H7 (cell line): ENCODE measurements around the gene SYNJ2. TPM values are rescaled to one million over a fixed set of nuclear protein-coding genes. Genes with fewer than 3 reads are reported as not detected.

Source experiments
- DNase-seq: peaks from one replicate; pipeline ENCODE4 v3.0.0; 2012
- H3K27me3 ChIP-seq: 2 replicates; pipeline ENCODE4 v1.6.0; 2011; ENCODE audit warnings: mild to moderate bottlenecking, low read length; ENCODE audit not compliant: control insufficient read depth, insufficient read depth
- H3K36me3 ChIP-seq: replicated peaks from 2 replicates; pipeline ENCODE4 v1.5.1; 2011; ENCODE audit warnings: low read length; ENCODE audit not compliant: control insufficient read depth, insufficient read depth
- H3K4me3 ChIP-seq: 2 replicates; pipeline ENCODE4 v1.5.1; 2011; ENCODE audit warnings: low read depth, mild to moderate bottlenecking, control low read depth, low read length, moderate library complexity; ENCODE audit not compliant: insufficient read depth
- total RNA-seq: library from RNA; depleted of rRNA; stranded (reverse); fragments of >200 nt; shearing (Covaris generic); gene quantifications from 2 replicates; pipeline ENCODE4 v1.2.3, GENCODE V29; 2014

SYNJ2 gene
- total RNA-seq, 1 experiment from 2014 or later, result 10.7 TPM

DNA sequence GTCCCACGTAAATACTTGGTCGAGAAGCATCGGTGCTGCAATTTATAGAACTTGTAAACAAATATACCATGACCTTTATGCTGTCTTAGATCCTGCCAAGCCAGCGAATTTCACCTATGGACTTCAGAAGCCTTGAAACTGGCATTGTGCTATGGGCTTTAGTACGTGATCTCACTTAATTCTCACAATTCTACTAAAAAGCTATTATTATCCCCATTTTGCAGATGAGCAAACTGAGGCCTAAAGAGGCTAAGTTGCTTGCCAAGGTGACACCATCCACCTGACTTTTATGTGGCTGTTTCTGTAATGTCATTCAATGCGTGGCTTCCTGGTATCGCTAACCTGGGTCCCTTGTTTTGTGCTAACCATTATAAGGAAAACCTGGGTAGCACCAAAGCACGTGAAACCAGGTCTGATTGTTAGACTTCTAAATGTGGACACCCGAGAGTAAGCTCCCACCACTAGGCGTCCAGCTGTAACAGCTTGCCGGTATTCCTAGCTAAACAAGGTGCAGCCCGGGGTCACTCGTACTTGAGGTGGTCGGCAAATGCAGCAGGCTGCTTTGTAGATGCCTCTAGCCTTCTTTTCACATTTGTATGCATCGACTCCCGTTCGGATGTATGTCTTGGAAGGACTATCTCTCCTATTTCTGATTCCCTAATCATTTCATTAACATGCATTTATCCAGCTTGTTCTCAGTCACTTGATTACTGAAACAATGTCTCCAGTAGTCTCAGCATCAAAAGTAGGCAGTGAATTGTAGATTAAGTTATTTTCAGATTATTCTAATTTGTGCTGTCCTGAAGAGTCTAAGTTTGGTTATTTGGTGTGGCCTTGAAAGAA lies 1.1 kb downstream of the SYNJ2 start:
- peak; percentile 63 for DNase-seq
- Histone ChIP-seq H3K36me3 (no peaks in the 10 kb centered on the region), H3K27me3 (peaks cover 9% of the 10 kb centered on the region), H3K4me3 (peak overlapping the region; percentile 75)

DNA sequence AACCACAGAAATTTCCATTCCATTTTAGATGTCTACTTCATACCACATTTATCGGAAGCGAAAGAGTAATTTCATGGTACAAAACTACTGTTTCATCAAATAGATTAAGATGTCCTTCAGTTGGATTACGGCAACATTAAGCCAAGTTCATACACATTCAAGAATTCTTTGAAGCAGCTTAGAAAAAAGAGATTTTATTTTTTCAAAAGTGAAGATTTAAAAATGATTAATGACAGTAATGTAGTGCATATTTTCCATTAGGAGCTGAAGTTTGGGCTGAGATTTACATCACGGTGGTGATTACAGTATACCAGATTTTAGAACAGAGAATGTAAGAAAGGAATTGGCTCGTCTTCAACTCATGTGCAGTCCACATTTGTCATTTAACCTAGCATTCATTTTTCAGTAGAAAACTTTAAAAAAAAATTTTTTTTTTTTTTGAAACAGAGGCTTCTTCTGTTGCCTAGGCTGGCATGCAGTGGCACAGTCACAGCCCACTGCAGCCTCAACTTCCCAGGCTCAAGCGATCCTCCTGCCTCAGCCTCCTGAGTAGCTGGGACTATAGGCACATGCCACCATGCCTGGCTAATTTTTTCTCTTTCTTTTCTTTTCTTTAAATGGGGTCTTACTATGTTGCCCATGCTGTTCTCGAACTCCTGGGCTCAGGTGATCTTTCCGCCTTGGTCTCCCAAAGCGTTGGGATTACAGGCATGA lies 1.9 kb downstream of the SYNJ2 start:
- Histone ChIP-seq H3K36me3 (no peaks in the 10 kb centered on the region), H3K27me3 (peaks cover 9% of the 10 kb centered on the region)

DNA sequence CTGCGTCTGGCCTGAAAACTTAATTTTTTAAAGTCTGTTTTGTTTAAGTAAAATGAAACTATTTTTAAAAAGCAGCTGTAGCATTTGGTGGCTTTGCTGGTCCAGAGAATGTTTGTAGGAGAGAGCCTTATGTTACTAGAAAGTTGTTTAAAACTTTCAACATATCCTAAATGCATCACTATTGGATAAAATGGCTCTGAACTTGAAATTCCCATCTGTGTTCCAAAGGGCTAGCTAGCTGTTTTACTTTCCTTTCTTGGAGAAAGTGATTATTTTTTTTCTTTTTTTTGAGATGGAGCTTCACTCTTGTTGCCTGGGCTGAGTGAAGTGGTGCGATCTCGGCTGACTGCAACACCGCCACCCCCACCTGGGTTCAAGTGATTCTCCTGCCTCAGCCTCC lies 2.5 kb downstream of the SYNJ2 start:
- Histone ChIP-seq H3K27me3 (peaks cover 9% of the 10 kb centered on the region), H3K36me3 (no peaks in the 10 kb centered on the region), H3K4me3 (no peak overlapping the region)
- DNase-seq, result no peak

More for the DNA sequence above, 1.9 kb downstream of the SYNJ2 start:
- no peak for DNase-seq
- no peak overlapping the region for H3K4me3 ChIP-seq

DNA sequence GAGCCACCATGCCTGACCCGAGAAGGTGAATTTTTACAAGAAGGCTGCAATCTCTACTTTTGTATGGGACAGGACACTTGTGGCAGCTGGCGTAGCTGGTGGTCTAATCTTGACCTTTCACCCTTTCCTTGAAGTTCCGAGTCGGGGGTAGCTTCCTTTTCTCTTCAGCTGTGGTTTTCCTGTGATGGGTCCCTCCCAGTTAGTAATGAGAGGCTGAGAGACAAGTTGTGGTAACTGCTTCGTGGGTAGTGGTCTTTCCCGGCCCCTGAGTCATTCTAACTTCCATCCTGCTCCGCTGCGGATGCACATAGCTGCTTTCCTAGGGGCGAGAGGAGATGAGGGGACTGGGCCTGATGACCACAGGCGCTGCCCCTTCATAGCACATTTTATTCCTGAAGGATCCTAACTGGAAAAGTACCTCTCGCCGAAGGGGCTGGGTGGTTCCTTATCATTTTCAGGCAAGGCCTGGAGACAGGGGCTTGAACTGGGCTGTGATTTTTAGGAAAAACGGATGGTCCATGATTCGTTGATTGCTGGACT lies 3.1 kb downstream of the SYNJ2 start:
- DNase-seq, result no peak
- peaks cover 9% of the 10 kb centered on the region for H3K27me3 ChIP-seq
- no peaks in the 10 kb centered on the region for H3K36me3 ChIP-seq
- H3K4me3 ChIP-seq, result no peak overlapping the region

DNA sequence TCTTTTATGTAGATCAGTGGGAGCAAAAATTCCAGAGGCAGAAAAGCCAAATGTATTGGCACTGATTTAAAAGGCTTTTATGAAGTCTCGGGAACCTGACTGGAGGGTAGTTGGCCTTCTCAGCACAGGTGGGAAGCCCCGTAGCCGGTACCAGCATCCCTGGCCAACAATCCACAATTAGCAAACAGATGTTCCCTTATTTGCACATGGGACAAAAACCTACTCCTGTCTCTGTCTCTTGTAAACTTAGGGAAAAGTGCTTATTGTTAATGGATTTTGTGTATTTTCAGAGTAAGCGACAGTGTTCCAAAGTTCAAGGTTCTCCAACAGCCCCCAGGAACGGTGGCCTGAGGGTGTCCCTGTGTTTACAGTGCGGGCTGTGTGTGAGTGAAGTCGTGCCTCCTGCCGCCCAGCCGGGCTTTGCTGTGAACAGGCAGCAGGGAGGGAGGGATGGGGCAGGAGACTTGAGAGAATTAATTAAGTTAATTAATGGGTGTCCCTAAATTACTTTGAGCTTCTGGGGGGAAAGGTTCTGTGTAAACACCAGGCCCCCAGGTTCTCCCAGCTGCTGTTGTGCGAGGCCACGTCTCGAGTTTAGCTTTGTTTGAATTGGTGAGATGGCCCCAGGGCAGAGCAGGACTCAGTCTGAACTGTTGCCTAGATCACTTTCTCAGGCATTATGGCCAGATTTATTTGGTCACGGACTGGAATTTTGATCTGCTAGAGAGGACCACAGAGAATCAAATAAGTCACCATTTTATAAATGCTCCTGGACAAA lies 3.9 kb downstream of the SYNJ2 start:
- H3K27me3 ChIP-seq, result peaks cover 7% of the 10 kb centered on the region
- H3K36me3 ChIP-seq, result no peaks in the 10 kb centered on the region
- DNase-seq, result no peak
- H3K4me3 ChIP-seq, result no peak overlapping the region

DNA sequence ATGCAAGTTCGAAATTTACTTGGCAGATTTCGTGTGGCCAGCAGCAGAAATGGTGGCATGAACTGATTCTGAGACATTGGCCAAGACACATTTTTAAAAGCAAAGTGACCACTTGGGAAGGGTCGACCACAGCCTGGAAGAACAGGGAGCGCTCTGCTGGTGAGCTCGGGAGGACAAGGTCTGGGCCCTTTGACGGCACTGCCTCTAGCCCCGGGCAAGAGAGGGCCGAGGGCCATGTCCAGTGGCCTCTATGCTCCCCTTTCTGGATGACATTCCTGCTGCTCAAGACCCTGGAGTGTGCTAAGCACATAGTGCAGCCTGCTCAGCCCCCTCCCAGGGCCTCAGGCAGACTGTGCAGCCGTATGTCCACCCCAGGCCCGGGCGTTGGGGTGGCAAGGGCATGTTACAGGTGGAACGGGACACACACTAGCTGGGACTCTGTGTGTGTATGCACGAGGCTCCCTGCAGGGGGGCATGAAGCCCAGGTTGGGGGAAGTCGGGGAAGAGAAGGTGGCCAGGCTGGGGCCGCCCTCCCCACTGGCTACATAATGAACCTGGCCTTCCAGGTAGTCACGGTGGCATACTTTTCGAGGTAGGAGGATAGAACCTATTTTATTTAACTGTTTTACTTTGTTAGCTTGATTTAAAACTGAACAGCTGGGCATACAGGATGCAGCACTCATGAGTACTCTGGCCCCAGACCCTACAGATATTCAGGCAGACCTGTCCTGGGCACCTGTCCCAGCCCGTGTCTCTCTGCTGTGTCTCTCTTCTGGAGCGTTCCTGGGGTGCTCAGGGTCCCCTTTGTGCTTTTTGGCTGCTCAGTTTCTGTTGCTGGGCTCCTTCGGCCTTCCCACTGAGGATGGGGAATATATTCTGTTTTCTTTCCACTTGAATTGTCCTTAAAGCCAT lies 6.4 kb downstream of the SYNJ2 start:
- H3K36me3 ChIP-seq, result no peaks in the 10 kb centered on the region
- H3K27me3 ChIP-seq, result no peaks in the 10 kb centered on the region
- no peak for DNase-seq
- no peak overlapping the region for H3K4me3 ChIP-seq

DNA sequence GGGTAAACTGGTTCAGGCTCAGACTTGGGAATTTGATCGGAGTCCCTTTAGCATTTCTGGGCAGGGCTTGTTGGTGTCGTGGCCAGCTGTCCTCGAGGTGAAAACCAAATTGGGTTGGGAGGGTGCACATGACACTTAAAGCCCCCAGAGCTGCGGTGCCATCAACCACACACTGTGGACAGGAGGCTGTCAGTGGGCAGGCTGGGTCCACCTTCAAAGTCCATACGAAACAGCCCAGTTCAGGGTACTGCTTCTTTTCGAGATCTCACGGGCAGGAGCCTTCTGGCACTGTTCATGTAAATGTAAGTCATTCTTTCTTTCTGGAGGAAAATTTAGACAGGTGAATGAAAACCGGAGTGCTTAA lies 7.0 kb downstream of the SYNJ2 start:
- Histone ChIP-seq H3K36me3 (no peaks in the 10 kb centered on the region), H3K27me3 (no peaks in the 10 kb centered on the region), H3K4me3 (no peak overlapping the region)
- no peak for DNase-seq

DNA sequence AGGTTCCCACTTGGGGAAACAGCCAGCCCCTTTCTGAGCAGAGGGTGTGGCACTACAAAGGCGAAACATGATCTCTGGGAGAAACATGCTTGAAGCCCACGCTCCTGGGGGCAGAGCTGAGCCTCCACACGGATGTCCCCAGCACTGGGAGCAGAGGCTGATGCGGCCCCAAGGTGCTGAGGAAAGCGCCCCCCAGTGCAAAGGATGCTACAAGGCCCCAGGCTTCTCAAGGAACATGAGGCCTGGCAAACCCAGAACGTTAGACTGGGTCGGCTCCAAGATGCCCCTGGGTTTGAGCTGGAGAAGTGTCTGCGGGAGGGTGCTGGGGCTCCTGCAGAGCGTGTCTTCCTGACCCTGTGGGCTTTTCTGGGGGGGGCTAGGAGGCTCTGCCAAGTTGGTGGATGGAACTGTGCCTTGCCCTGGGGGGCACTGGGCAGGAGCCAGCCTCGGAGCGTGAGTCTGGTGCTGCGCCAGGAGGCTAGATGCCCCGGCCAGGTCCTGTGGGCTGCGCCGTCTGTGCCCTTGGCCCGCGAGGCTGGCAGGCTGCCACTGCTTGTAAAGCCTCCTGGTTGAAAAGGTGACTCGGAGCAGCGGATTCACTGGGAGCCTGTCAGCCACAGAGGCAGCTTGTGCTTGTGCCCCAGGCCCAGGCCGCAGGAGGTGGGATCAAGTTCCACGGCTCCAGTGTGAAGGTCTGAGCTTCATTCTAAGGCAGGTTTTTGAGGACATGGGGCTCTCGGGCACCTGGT lies 8.1 kb downstream of the SYNJ2 start:
- Histone ChIP-seq H3K27me3 (no peaks in the 10 kb centered on the region), H3K36me3 (no peaks in the 10 kb centered on the region), H3K4me3 (no peak overlapping the region)
- DNase-seq, result no peak

DNA sequence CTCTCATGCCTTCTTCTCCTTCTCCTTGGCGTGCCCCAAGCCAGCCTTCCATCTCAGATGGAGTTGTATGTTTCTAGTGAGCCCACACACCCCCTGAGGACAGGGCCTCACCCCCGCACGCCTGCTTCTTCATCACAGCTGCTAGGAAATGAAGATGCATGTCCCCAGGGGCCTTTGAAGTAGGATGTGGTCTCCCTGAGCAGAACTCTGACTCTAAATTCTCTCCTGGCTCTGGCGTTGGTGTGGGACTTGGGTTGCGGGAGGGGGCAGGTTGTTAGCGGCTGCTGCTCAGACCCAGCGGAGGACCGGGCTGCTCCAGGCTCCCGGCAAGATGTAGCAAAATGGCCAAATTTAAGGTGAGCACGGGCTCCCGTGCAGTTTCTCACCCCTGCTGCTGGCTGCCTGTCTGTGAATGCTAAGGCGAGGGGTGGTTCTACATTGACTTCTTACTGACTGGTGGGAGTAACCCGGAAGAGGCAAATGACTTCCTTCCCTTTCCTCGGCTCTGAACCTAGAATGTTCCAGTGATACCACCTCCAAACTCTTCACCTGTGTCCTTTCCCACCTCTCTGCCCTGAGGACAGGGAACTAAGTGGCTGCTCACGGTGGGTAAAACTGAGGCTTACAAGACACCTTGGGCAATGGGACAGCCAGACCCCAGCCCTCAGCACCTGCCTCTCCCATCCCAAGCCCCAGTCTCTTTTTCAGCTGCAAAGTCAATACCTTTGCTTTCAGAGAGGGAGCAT lies 8.8 kb downstream of the SYNJ2 start:
- no peaks in the 10 kb centered on the region for H3K36me3 ChIP-seq
- H3K4me3 ChIP-seq, result no peak overlapping the region
- H3K27me3 ChIP-seq, result no peaks in the 10 kb centered on the region
- no peak for DNase-seq

DNA sequence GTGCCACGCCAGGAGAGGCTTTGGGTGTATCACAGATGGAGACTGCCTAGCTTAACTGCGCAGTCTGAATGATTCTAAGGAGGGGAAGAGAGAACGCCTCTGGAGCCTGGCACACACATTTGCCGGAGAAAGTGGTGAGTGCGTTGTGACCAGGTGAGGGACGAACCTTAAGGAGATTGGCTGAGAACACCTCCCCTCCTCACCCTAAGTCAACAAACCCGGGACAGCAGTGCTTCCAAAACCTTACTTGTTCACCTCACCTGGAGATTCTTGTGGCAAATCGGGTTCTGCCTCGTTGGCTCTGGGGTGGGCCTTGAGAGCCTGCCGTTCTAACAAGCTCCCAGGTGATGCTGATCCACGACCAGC lies 9.4 kb downstream of the SYNJ2 start:
- no peak for DNase-seq
- Histone ChIP-seq H3K4me3 (no peak overlapping the region), H3K27me3 (no peaks in the 10 kb centered on the region), H3K36me3 (no peaks in the 10 kb centered on the region)

DNA sequence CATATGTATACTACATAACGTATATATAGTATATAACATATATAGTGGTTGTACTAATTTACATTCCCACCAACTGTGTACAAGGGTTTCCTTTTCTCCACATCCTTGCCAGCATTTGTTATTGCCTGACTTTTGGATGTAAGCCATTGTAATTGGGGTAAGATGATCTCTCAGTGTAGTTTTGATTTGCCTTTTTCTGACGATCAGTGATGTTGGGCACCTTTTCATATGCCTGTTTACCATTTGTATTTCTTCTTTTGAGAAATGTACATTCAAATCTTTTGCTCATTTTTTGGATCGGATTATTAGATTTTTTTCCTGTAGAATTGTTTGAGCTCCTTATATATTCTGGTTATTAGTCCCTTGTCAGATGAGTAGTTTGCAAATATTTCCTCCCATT lies 11.4 kb downstream of the SYNJ2 start:
- Histone ChIP-seq H3K36me3 (no peaks in the 10 kb centered on the region), H3K4me3 (no peak overlapping the region), H3K27me3 (no peaks in the 10 kb centered on the region)
- DNase-seq, result no peak

DNA sequence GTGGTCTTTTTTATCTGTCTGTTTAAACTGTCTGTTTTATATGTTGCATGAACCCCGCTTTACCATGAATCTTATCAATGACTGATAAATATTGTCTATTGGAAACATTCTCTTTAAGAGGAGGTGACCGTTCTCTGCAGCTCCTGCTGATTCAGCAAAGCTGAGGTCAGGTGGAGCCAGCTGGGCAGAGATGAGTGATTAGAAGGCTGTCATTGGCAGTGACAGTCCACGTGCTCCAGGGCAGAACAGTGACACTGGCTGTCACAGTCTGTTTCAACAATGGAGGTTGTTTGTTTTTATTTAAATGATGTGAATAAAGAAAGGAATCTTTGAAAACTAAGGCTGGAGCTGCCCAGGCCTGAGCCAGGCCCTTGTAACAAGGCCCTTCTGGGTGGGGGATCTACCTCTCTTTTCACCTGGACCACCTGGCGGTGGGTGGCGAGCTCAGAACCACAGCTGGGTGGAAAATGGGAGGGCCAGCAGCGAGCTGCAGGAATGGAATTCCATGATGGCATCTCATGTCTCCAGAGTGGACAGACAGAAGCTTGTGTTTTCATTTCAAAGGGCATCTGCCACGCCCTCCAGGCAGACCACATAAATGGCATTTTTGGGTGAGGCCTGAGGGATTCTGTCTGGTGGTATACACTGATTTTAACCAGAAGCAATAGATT lies 12.6 kb downstream of the SYNJ2 start:
- Histone ChIP-seq H3K36me3 (no peaks in the 10 kb centered on the region), H3K4me3 (no peak overlapping the region)
- no peak for DNase-seq

More for the DNA sequence above, 12.6 kb downstream of the SYNJ2 start:
- no peaks in the 10 kb centered on the region for H3K27me3 ChIP-seq
